ENCODE results near the gene LOXL1. TPM values are rescaled to one million over a fixed set of nuclear protein-coding genes. Genes with fewer than 3 reads are reported as not detected.
A peak's percentile ranks its signal among the peaks of the same experiment; 100 is the strongest.

LOXL1 gene
- total and polyA plus RNA-seq, 2 of the 13 experiments (the other 11 are each of a cell fraction or from before 2014, with no cell fraction given): 0.51 to 1.3 TPM

DNA sequence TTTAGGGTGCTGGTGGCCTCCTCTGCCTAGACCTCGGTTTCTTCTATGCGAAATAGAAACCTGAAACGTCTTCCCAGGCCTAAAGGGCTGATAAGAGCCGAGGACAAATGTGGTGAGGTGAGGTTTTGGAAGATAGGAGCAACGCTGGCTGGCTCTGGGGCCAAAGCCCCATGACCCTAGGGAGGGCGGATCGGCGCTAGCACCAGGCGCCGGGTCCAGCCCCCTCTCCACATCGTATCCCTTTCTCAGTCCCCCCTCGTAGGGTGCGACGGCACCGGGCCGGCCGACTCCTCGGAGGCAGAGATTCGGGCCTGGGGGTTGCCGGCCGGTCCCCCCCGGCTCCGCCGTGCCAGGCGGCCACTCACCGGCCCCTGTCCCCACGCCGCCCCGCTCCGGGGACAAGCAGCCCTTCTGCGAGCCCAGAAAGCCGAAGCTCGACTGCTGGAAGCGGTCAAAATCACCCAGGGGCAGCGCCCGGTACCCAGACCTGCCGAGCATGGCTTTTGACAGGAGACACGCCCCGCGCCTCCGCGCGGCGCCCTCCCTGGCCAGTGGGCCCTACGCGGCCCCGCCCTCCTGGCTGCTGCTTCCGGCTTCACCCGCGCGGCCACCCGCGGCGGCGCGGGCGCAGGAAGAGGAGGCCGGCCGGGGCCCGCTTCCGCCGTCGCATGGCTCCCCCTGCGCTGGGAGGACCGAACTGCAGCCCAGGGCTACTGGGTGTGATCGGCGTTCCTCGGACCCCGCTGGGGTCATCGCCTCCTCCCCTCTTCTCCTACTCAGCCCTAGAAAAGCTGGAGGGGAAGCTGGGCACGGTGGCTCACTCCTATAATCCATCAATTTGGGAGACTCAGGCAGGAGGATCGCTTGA is 65.7 kb downstream of the LOXL1 start, which contains the start of gene STOML1 (continued):
- TF ChIP-seq, protein P1, sequence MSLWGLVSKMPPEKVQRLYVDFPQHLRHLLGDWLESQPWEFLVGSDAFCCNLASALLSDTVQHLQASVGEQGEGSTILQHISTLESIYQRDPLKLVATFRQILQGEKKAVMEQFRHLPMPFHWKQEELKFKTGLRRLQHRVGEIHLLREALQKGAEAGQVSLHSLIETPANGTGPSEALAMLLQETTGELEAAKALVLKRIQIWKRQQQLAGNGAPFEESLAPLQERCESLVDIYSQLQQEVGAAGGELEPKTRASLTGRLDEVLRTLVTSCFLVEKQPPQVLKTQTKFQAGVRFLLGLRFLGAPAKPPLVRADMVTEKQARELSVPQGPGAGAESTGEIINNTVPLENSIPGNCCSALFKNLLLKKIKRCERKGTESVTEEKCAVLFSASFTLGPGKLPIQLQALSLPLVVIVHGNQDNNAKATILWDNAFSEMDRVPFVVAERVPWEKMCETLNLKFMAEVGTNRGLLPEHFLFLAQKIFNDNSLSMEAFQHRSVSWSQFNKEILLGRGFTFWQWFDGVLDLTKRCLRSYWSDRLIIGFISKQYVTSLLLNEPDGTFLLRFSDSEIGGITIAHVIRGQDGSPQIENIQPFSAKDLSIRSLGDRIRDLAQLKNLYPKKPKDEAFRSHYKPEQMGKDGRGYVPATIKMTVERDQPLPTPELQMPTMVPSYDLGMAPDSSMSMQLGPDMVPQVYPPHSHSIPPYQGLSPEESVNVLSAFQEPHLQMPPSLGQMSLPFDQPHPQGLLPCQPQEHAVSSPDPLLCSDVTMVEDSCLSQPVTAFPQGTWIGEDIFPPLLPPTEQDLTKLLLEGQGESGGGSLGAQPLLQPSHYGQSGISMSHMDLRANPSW (CRISPR knock-in tag; IDR thresholded peaks at IDR 0.05; ENCODE audit: borderline replicate concordance): no peak
- TF ChIP-seq, protein P2, sequence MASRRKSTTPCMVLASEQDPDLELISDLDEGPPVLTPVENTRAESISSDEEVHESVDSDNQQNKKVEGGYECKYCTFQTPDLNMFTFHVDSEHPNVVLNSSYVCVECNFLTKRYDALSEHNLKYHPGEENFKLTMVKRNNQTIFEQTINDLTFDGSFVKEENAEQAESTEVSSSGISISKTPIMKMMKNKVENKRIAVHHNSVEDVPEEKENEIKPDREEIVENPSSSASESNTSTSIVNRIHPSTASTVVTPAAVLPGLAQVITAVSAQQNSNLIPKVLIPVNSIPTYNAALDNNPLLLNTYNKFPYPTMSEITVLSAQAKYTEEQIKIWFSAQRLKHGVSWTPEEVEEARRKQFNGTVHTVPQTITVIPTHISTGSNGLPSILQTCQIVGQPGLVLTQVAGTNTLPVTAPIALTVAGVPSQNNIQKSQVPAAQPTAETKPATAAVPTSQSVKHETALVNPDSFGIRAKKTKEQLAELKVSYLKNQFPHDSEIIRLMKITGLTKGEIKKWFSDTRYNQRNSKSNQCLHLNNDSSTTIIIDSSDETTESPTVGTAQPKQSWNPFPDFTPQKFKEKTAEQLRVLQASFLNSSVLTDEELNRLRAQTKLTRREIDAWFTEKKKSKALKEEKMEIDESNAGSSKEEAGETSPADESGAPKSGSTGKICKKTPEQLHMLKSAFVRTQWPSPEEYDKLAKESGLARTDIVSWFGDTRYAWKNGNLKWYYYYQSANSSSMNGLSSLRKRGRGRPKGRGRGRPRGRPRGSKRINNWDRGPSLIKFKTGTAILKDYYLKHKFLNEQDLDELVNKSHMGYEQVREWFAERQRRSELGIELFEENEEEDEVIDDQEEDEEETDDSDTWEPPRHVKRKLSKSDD (CRISPR knock-in tag; IDR thresholded peaks at IDR 0.05; ENCODE audit: low read depth): no peak
- TF ChIP-seq, protein P3, sequence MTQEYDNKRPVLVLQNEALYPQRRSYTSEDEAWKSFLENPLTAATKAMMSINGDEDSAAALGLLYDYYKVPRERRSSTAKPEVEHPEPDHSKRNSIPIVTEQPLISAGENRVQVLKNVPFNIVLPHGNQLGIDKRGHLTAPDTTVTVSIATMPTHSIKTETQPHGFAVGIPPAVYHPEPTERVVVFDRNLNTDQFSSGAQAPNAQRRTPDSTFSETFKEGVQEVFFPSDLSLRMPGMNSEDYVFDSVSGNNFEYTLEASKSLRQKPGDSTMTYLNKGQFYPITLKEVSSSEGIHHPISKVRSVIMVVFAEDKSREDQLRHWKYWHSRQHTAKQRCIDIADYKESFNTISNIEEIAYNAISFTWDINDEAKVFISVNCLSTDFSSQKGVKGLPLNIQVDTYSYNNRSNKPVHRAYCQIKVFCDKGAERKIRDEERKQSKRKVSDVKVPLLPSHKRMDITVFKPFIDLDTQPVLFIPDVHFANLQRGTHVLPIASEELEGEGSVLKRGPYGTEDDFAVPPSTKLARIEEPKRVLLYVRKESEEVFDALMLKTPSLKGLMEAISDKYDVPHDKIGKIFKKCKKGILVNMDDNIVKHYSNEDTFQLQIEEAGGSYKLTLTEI (CRISPR knock-in tag; conservative IDR thresholded peaks at IDR 0.05): no peak
- TF ChIP-seq PRMT3 (CRISPR knock-in tag; IDR thresholded peaks at IDR 0.05; ENCODE audit: borderline replicate concordance, low read depth): no peak
- TF ChIP-seq ZNF644 (CRISPR knock-in tag; IDR thresholded peaks at IDR 0.05; ENCODE audit: low read depth): no peak
- no peak for TF ChIP-seq IKZF1 (IDR thresholded peaks at IDR 0.05)
- peak; percentile 88; the same call in 1 of the 2 replicates for TF ChIP-seq SALL2 (CRISPR knock-in tag; IDR thresholded peaks at IDR 0.05)
- TF ChIP-seq, protein P4, sequence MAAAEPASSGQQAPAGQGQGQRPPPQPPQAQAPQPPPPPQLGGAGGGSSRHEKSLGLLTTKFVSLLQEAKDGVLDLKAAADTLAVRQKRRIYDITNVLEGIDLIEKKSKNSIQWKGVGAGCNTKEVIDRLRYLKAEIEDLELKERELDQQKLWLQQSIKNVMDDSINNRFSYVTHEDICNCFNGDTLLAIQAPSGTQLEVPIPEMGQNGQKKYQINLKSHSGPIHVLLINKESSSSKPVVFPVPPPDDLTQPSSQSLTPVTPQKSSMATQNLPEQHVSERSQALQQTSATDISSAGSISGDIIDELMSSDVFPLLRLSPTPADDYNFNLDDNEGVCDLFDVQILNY (CRISPR knock-in tag; conservative IDR thresholded peaks at IDR 0.05): no peak
- TF ChIP-seq SMYD3 (CRISPR knock-in tag; IDR thresholded peaks at IDR 0.05): no peak
- no peak for TF ChIP-seq ZNF264 (CRISPR knock-in tag; IDR thresholded peaks at IDR 0.05)
- no peak for TF ChIP-seq ZNF850 (CRISPR knock-in tag; conservative IDR thresholded peaks at IDR 0.05)
- TF ChIP-seq SKI (IDR thresholded peaks at IDR 0.05; ENCODE audit: partially characterized antibody): no peak
- no peak for TF ChIP-seq PAF1 (CRISPR knock-in tag; IDR thresholded peaks at IDR 0.05)
- no peak for TF ChIP-seq HOXD1 (CRISPR knock-in tag; IDR thresholded peaks at IDR 0.05)
- TF ChIP-seq ZNF792 (CRISPR knock-in tag; IDR thresholded peaks at IDR 0.05): no peak; the same call in 1 of the 2 replicates
- TF ChIP-seq, protein P5, sequence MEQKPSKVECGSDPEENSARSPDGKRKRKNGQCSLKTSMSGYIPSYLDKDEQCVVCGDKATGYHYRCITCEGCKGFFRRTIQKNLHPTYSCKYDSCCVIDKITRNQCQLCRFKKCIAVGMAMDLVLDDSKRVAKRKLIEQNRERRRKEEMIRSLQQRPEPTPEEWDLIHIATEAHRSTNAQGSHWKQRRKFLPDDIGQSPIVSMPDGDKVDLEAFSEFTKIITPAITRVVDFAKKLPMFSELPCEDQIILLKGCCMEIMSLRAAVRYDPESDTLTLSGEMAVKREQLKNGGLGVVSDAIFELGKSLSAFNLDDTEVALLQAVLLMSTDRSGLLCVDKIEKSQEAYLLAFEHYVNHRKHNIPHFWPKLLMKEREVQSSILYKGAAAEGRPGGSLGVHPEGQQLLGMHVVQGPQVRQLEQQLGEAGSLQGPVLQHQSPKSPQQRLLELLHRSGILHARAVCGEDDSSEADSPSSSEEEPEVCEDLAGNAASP (CRISPR knock-in tag; IDR thresholded peaks at IDR 0.05; ENCODE audit: borderline replicate concordance): 0 out of 2 replicates have a peak, but pooled peaks have one; percentile 30
- TF ChIP-seq, protein P6, sequence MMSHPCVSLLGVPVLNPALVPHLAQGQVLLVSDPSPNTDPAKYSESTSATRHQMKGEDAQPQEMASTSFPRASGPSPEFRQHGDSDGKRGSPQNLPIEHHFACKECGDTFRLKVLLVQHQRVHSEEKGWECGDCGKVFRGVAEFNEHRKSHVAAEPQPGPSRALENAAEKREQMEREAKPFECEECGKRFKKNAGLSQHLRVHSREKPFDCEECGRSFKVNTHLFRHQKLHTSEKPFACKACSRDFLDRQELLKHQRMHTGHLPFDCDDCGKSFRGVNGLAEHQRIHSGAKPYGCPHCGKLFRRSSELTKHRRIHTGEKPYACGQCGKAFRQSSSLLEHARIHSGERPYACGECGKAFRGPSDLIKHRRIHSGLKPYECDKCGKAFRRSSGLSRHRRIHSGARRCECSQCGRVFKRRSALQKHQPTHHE (CRISPR knock-in tag; IDR thresholded peaks at IDR 0.05; ENCODE audit: borderline replicate concordance): no peak
